HFF-Myc (cell line): ENCODE results near the gene TNP1.

Source experiments
- DNase-seq: peaks from one replicate; pipeline ENCODE4 v3.0.0-alpha.2; 2011; ENCODE audit warnings: low read depth; ENCODE audit errors: extremely low read depth
- H3K4me3 ChIP-seq: replicated peaks from 2 replicates; pipeline ENCODE4 v1.5.1; 2011; ENCODE audit warnings: low read depth, mild to moderate bottlenecking, control low read depth, low read length
- TF ChIP-seq, protein P1 (sequence below): IDR thresholded peaks from 2 replicates; pipeline ENCODE4 v1.5.1; 2012; ENCODE audit warnings: mild to moderate bottlenecking, low read depth, low read length, control low read depth; ENCODE audit errors: missing control alignments

The TNP1 gene

GRCh38 chr2:216819055-216819454, 40.8 kb downstream of the TNP1 start:
- no peak for DNase-seq
- TF ChIP-seq, protein P1, sequence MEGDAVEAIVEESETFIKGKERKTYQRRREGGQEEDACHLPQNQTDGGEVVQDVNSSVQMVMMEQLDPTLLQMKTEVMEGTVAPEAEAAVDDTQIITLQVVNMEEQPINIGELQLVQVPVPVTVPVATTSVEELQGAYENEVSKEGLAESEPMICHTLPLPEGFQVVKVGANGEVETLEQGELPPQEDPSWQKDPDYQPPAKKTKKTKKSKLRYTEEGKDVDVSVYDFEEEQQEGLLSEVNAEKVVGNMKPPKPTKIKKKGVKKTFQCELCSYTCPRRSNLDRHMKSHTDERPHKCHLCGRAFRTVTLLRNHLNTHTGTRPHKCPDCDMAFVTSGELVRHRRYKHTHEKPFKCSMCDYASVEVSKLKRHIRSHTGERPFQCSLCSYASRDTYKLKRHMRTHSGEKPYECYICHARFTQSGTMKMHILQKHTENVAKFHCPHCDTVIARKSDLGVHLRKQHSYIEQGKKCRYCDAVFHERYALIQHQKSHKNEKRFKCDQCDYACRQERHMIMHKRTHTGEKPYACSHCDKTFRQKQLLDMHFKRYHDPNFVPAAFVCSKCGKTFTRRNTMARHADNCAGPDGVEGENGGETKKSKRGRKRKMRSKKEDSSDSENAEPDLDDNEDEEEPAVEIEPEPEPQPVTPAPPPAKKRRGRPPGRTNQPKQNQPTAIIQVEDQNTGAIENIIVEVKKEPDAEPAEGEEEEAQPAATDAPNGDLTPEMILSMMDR: no peak
- H3K4me3 ChIP-seq: no peak overlapping the region

DNA sequence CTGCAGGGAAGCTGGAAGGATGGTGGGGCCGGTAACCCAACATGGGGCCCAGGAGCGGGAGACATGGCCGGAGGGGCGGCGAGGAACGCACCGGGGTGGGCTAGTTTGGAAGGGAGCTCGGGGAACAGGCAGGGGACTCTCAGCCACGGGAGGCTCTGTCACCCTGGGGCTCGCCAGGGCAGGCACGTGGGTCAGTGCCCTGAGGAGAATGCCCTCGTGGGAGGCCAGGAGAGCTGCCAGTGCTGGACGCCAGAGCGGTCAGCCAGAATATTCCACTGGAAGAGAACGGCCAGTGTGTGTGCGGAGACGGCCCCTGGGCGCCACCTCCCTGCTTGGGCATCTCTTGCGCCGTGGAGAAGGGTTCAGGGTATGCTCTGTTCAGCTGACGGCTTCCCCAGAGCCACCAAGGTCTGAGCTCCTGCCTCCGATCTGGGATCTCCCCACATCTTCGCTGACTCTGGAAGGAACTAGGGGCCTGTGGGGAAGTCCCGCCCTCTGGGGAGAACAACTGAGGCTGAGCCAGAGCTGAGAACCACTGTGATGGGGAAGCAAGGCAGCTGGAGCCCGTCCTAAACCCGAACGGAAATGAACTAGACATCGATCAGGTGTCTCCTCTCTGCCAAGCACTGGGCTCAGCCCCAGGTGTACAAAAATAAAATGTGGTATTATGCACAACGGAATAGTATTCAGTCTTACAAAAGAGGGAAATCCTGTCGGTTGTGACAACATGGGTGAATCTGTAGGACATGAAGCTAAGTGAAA, 49.3 kb downstream of the TNP1 start:
- no peak overlapping the region for H3K4me3 ChIP-seq
- DNase-seq: no peak
- TF ChIP-seq, protein P1: no peak
